ENCODE measurements around the gene CHST15.
"Not testable (repeated sequence)": the region's sequence is repeated elsewhere in the genome, so short reads cannot be mapped to it uniquely, and the experiment has no call there.

CHST15 gene

DNA sequence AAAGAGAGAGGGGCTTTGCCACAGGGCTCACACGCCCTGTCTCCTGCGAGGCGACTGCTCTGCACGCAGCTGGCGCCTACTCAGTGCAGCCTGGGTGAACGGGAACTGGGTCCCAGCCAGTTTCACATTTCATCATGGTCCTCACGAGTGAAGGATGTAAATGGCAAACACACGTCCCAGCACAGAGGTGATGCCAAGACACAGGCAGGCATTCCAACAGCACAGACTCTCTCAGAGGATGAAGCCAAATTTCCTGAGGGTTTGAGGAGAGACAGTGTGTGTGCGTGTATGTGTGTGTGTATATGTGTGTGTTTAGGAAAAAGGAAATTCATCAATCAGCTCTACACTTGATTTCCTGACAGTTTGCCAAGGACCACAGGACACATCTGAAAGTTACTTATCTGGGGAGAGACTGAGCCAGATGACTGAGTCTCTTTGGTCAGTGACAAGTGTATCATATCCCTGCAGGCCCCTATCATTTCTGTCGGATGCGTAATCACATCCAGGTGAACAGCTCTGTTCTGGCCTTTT lies 53.9 kb downstream of the CHST15 start:
- no peak overlapping the region for H3K27ac ChIP-seq (ENCODE audit: insufficient read depth, low read depth, low read length, poor library complexity, severe bottlenecking)
- no peak overlapping the region for H3K4me3 ChIP-seq (ENCODE audit: insufficient read depth, low read depth, low read length)
- WGBS, 2 experiments = 92 to 96% methylated on average over 11 of the region's 11 CpGs
- no peaks in the 10 kb centered on the region for H3K9me3 ChIP-seq (ENCODE audit: control insufficient read depth, low read length)
- peaks cover 8% of the 10 kb centered on the region for H3K4me1 ChIP-seq (ENCODE audit: control insufficient read depth, insufficient read depth, low read length)
- H3K36me3 ChIP-seq (ENCODE audit: control insufficient read depth, insufficient read depth, low read length) = no peaks in the 10 kb centered on the region
- H3K27me3 ChIP-seq (ENCODE audit: control insufficient read depth, insufficient read depth, low read length, poor library complexity, severe bottlenecking) = no peaks in the 10 kb centered on the region

DNA sequence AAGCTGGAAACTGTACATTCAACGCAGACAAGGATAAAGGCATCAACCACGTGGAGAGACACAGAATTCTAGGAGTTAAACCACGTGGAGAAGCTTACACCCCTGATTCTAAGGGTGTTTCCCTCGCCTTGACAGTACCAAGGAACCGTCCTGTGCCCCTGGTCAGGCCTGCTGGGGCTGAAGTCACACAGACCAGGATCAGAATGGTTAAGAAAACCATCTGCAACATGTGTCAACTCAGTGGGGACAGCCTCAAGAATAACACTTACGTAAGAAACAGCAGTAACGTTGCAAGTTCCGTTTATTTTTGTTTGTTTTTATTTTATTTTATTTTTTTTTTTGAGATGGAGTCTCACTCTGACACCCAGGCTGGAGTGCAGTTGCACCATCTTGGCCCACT lies 55.6 kb downstream of the CHST15 start:
- H3K36me3 ChIP-seq (ENCODE audit: control insufficient read depth, insufficient read depth, low read length) = no peaks in the 10 kb centered on the region
- no peaks in the 10 kb centered on the region for H3K27me3 ChIP-seq (ENCODE audit: control insufficient read depth, insufficient read depth, low read length, poor library complexity, severe bottlenecking)
- H3K4me3 ChIP-seq (ENCODE audit: insufficient read depth, low read depth, low read length) = no peak overlapping the region
- 92 to 94% methylated on average over 8 of the region's 8 CpGs for WGBS, 2 experiments
- no peaks in the 10 kb centered on the region for H3K9me3 ChIP-seq (ENCODE audit: control insufficient read depth, low read length)
- H3K27ac ChIP-seq (ENCODE audit: insufficient read depth, low read depth, low read length, poor library complexity, severe bottlenecking) = no peak overlapping the region
- H3K4me1 ChIP-seq (ENCODE audit: control insufficient read depth, insufficient read depth, low read length) = peaks cover 8% of the 10 kb centered on the region

DNA sequence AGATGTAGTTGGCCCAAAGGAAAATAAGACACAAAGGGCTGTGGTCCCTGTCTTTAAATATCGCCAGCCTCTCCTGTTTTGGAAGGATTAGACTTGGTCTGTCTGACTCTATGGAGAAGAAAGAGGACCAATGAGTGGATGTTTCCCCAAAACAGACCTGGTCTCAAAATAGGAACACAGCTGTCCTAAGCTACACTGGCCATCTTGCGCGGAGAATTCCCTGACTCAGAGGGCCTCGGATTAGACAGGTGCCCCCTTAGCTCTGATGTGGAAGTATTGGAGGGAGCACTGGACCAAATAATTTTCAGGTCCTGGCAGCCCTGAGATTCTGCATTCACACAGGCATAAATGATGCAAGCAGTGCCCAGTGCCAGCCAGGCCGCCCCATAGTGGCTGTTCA lies 56.1 kb downstream of the CHST15 start:
- Histone ChIP-seq H3K27ac (ENCODE audit: insufficient read depth, low read depth, low read length, poor library complexity, severe bottlenecking) (no peak overlapping the region), H3K9me3 (ENCODE audit: control insufficient read depth, low read length) (no peaks in the 10 kb centered on the region), H3K4me1 (ENCODE audit: control insufficient read depth, insufficient read depth, low read length) (peaks cover 8% of the 10 kb centered on the region), H3K36me3 (ENCODE audit: control insufficient read depth, insufficient read depth, low read length) (no peaks in the 10 kb centered on the region), H3K27me3 (ENCODE audit: control insufficient read depth, insufficient read depth, low read length, poor library complexity, severe bottlenecking) (no peaks in the 10 kb centered on the region), H3K4me3 (ENCODE audit: insufficient read depth, low read depth, low read length) (no peak overlapping the region)
- 93 to 94% methylated on average over 5 of the region's 5 CpGs for WGBS, 2 experiments

DNA sequence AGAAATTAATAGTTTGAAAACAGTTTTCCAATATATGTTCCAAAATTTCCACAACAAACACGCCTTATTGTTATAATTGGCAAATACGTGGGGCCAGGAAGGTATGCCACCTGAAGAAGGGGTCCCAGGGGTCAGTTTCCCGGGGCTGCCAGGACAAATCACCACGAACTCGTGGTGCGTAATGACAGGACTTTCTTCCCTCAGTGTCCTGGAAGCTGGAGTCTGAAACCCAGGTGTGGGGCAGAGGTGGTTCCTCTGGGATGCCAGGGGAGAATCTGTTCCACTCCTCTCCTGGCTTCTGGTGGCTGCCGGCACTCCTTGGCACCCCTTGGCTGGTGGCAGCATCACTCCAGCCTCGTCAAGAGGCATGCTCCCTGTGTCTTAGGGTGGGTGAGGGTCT lies 56.7 kb downstream of the CHST15 start:
- peaks cover 8% of the 10 kb centered on the region for H3K4me1 ChIP-seq (ENCODE audit: control insufficient read depth, insufficient read depth, low read length)
- WGBS, 2 experiments = 94 to 96% methylated on average over 8 of the region's 8 CpGs
- H3K36me3 ChIP-seq (ENCODE audit: control insufficient read depth, insufficient read depth, low read length) = no peaks in the 10 kb centered on the region
- H3K27me3 ChIP-seq (ENCODE audit: control insufficient read depth, insufficient read depth, low read length, poor library complexity, severe bottlenecking) = no peaks in the 10 kb centered on the region
- H3K27ac ChIP-seq (ENCODE audit: insufficient read depth, low read depth, low read length, poor library complexity, severe bottlenecking) = no peak overlapping the region
- no peaks in the 10 kb centered on the region for H3K9me3 ChIP-seq (ENCODE audit: control insufficient read depth, low read length)
- H3K4me3 ChIP-seq (ENCODE audit: insufficient read depth, low read depth, low read length) = no peak overlapping the region

DNA sequence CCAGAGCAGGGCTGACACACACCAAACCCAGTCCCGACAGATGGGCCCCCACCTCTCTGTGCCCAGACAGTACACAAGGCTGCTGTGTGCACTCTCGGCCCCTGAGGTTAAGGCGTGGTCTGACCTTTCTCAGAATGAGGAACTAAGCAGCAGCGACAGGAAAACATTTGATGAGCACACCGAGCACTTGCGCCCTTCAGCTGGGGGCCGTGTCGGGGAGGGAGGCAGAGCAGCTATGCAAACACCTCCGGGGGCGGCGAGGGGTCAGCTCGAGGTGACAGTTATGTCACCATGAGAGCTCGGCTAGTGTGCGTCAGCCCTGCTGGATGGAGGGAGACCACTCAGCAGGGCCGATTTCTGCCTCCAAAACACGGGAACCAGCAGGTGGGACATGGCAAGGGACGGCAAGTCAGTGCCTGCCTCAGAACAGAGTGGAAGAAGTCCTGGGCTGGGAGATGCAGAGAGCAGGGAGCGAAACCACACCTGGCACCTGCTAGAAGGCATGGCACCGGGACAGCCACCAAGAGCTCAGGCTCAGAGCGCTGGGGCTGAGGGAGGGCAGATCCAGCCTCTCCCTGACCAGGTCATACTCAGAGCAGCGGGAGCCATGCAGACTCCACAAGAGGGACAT lies 57.4 kb downstream of the CHST15 start:
- 83 to 85% methylated on average over 21 of the region's 21 CpGs for WGBS, 2 experiments
- H3K27me3 ChIP-seq (ENCODE audit: control insufficient read depth, insufficient read depth, low read length, poor library complexity, severe bottlenecking) = no peaks in the 10 kb centered on the region
- no peaks in the 10 kb centered on the region for H3K36me3 ChIP-seq (ENCODE audit: control insufficient read depth, insufficient read depth, low read length)
- H3K4me1 ChIP-seq (ENCODE audit: control insufficient read depth, insufficient read depth, low read length) = peaks cover 8% of the 10 kb centered on the region
- no peak overlapping the region for H3K4me3 ChIP-seq (ENCODE audit: insufficient read depth, low read depth, low read length)
- no peaks in the 10 kb centered on the region for H3K9me3 ChIP-seq (ENCODE audit: control insufficient read depth, low read length)
- H3K27ac ChIP-seq (ENCODE audit: insufficient read depth, low read depth, low read length, poor library complexity, severe bottlenecking) = no peak overlapping the region

DNA sequence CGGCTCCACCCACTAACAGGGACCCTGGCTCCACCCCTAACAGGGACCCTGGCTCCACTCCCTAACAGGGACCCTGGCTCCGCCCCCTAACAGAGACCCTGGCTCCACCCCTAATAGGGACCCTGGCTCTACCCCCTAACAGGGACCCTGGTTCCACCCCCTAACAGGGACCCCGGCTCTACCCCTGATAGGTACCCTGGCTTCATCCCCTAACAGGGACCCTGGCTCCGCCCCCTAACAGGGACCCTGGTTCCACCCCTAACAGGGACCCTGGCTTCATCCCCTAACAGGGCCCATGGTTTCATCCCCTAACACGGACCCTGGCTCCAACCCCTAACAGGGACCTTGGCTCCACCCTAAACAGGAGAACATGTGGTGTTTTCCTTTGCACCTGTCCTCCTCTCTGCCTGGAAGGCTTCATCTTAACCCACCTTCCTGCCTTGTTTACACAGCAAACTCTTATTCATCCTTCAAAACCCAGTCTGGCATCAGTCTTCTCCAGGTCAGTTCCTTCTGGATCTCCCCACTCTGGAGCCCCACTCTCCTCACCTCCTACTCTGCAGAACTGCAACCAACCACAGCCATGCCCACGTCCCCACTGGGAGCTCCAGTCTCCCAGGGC lies 58.0 kb downstream of the CHST15 start:
- 90% methylated on average over 6 of the region's 6 CpGs for WGBS, 2 experiments
- H3K27ac ChIP-seq (ENCODE audit: insufficient read depth, low read depth, low read length, poor library complexity, severe bottlenecking) = no peak overlapping the region
- no peaks in the 10 kb centered on the region for H3K9me3 ChIP-seq (ENCODE audit: control insufficient read depth, low read length)
- H3K4me1 ChIP-seq (ENCODE audit: control insufficient read depth, insufficient read depth, low read length) = peaks cover 8% of the 10 kb centered on the region
- H3K27me3 ChIP-seq (ENCODE audit: control insufficient read depth, insufficient read depth, low read length, poor library complexity, severe bottlenecking) = no peaks in the 10 kb centered on the region
- no peak overlapping the region for H3K4me3 ChIP-seq (ENCODE audit: insufficient read depth, low read depth, low read length)
- H3K36me3 ChIP-seq (ENCODE audit: control insufficient read depth, insufficient read depth, low read length) = no peaks in the 10 kb centered on the region

DNA sequence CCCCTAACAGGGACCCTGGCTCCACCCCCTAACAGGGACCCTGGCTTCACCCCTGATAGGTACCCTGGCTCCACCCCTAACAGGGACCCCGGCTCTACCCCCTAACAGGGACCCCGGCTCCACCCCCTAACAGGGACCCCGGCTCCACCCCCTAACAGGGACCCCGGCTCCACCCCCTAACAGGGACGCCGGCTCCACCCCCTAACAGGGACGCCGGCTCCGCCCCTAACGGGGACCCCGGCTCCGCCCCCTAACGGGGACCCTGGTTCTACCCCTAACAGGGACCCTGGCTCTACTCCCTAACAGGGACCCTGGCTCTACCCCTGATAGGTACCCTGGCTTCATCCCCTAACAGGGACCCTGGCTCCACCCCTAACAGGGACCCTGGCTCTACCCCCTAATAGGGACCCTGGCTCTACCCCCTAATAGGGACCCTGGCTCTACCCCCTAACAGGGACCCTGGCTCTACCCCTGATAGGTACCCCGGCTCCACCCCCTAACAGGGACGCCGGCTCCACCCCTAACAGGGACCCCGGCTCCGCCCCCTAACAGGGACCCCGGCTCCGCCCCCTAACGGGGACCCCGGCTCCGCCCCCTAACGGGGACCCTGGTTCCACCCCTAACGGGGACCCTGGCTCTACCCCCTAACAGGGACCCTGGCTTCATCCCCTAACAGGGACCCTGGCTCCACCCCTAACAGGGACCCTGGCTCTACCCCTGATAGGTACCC lies 58.7 kb downstream of the CHST15 start:
- not testable (repeated sequence) for H3K4me3 ChIP-seq (ENCODE audit: insufficient read depth, low read depth, low read length); H3K27ac ChIP-seq (ENCODE audit: insufficient read depth, low read depth, low read length, poor library complexity, severe bottlenecking); H3K4me1 ChIP-seq (ENCODE audit: control insufficient read depth, insufficient read depth, low read length); H3K9me3 ChIP-seq (ENCODE audit: control insufficient read depth, low read length); H3K36me3 ChIP-seq (ENCODE audit: control insufficient read depth, insufficient read depth, low read length); H3K27me3 ChIP-seq (ENCODE audit: control insufficient read depth, insufficient read depth, low read length, poor library complexity, severe bottlenecking)
- WGBS, 2 experiments = 85 to 91% methylated on average over 21 to 25 of the region's 25 CpGs

DNA sequence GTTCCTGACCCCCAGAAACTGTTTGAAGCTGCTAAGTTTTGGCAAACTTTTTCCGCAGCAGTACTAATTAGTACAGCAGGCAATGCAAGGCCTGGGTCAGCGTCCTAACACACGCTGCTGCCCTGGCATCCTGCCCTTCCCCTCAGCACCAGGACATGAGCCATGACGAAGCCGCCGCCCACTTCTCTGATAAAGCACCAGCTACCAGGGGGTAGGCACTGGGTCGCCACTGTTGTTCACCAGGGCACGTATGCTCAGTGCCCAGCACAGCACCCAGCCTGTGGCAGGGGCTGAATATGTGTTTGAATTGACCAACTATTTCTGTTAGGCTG lies 59.5 kb downstream of the CHST15 start:
- Histone ChIP-seq H3K27me3 (ENCODE audit: control insufficient read depth, insufficient read depth, low read length, poor library complexity, severe bottlenecking) (no peaks in the 10 kb centered on the region), H3K27ac (ENCODE audit: insufficient read depth, low read depth, low read length, poor library complexity, severe bottlenecking) (no peak overlapping the region)

DNA sequence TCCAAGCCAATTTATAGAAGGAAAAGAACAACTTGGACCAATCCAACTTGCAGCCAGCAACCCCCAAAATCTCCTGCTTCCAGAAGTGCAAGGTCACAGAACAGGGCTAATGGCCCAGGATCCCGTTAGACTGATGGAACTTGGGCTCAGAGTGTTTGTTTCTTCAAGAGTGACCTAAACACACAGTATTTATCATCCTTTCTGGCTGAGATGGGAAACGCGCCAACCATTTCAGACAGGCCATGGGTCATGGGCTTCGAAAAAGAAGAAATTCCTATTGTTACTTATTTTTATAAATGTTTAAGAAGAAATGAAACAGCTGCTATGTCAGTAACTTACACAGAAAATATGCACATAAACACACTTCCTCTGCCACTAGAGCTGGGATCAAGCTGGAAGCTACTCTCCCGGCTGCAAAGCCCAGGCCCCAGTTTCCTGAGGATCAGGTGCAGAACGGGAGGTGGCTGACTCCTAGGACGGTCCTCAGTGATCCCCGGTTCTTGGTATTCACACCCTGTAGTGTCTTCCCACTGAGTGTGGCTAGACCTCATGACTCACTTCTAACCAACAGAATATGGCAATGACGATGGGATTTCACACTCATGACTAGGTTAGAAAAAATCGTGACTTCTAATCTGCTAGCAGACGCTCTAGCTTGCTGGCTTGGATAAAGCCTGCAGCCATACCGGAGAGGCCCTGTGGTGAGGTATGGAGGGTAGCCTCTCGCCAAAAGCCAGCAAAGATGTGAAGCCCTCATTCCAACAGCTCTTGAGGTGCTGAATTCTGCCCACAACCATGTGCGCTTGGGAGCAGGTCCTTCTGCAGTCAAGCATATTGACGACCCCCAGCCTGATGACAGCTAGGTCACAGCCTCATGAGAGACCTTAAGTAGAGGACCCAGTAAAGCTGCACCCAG lies 60.2 kb downstream of the CHST15 start:
- WGBS, 2 experiments = 90 to 91% methylated on average over 15 of the region's 15 CpGs
- no peaks in the 10 kb centered on the region for H3K27me3 ChIP-seq (ENCODE audit: control insufficient read depth, insufficient read depth, low read length, poor library complexity, severe bottlenecking)
- no peaks in the 10 kb centered on the region for H3K36me3 ChIP-seq (ENCODE audit: control insufficient read depth, insufficient read depth, low read length)
- H3K4me1 ChIP-seq (ENCODE audit: control insufficient read depth, insufficient read depth, low read length) = peaks cover 8% of the 10 kb centered on the region
- no peaks in the 10 kb centered on the region for H3K9me3 ChIP-seq (ENCODE audit: control insufficient read depth, low read length)
- H3K4me3 ChIP-seq (ENCODE audit: insufficient read depth, low read depth, low read length) = no peak overlapping the region
- H3K27ac ChIP-seq (ENCODE audit: insufficient read depth, low read depth, low read length, poor library complexity, severe bottlenecking) = no peak overlapping the region

More for the DNA sequence above, 59.5 kb downstream of the CHST15 start:
- 92 to 93% methylated on average over 8 of the region's 8 CpGs for WGBS, 2 experiments
- H3K4me3 ChIP-seq (ENCODE audit: insufficient read depth, low read depth, low read length) = no peak overlapping the region
- no peaks in the 10 kb centered on the region for H3K36me3 ChIP-seq (ENCODE audit: control insufficient read depth, insufficient read depth, low read length)
- H3K4me1 ChIP-seq (ENCODE audit: control insufficient read depth, insufficient read depth, low read length) = peaks cover 8% of the 10 kb centered on the region
- no peaks in the 10 kb centered on the region for H3K9me3 ChIP-seq (ENCODE audit: control insufficient read depth, low read length)
